DMS53 treated with DMSO at 0.1 percent for 48 hours (cell line): ENCODE measurements around the gene TMSB4X.
"Not testable (repeated sequence)": the region's sequence is repeated elsewhere in the genome, so short reads cannot be mapped to it uniquely, and the experiment has no call there.

Source experiments
- DNase-seq: peaks from one replicate; lab custom pipeline; 2025; ENCODE audit not compliant: unreplicated experiment; lab: John Stamatoyannopoulos, UW

Gene TMSB4X

DNA sequence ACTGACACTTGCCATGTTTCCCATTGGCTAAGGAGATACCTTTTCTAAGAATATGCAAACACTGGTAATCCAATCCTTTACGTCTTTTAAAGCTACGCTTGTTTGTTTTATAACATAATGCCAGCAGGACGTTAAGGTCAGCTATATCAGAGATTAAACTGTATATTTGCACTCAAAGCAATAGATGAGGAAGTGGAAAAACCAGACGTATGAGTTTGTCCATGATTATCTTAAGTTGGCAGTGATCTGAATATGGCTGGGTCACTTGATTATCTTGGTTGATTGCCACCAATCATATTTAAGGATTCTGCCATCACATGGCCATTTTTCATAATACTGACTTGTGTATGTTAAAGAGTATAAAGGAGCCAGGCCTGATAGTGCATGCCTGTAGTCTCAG lies 19.4 kb downstream of the TMSB4X start:
- DNase-seq: peak; percentile 58

- no peak for DNase-seq
Observed at GRCh38 chrX:12996934-12997435, 22.1 kb downstream of the TMSB4X start.

DNA sequence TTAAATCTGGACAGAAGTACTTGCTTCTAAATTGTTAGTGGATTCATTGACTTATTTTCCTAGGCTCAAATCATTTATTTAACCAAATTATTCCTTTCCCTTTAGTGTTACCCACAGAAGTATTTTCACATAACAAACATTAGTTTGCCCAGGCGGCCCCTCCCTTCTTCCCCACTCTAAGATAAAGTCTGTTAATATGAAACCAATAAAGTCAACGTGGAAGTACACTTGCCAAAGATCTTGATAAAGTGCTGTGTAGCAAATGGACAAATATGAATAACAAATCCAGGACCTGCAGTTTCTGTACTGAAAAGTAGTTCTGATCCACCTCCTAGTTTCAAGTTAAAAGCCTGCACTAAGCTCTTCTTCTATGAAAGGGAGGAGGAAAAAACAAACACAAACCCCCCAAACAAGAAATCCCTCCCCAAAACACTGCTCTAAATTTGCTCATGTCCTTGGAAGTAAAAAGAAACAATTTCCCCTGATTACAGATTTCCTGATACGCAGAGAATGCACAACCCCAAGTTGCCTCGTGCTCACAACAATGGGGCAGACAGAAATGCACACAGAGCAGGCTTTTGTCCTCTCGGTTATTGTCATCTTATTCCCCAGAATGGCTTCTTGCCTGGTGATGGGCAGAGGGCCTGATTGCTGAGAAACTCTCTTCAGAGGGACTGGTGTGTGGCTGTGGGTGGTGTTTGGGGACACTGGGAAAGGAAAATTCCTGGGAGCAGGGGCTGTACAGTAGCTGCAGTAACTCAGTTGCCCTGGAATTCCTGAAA lies 23.2 kb downstream of the TMSB4X start:
- DNase-seq: no peak

- no peak for DNase-seq
Observed at GRCh38 chrX:12999422-12999821, 24.5 kb downstream of the TMSB4X start.

GRCh38 chrX:13000301-13000811 lies 25.4 kb downstream of the TMSB4X start:
- DNase-seq: no peak

- DNase-seq: no peak
Observed at GRCh38 chrX:13001097-13001496, 26.2 kb downstream of the TMSB4X start.

GRCh38 chrX:13001961-13002671 lies 27.2 kb downstream of the TMSB4X start:
- peak; percentile 10 for DNase-seq

DNA sequence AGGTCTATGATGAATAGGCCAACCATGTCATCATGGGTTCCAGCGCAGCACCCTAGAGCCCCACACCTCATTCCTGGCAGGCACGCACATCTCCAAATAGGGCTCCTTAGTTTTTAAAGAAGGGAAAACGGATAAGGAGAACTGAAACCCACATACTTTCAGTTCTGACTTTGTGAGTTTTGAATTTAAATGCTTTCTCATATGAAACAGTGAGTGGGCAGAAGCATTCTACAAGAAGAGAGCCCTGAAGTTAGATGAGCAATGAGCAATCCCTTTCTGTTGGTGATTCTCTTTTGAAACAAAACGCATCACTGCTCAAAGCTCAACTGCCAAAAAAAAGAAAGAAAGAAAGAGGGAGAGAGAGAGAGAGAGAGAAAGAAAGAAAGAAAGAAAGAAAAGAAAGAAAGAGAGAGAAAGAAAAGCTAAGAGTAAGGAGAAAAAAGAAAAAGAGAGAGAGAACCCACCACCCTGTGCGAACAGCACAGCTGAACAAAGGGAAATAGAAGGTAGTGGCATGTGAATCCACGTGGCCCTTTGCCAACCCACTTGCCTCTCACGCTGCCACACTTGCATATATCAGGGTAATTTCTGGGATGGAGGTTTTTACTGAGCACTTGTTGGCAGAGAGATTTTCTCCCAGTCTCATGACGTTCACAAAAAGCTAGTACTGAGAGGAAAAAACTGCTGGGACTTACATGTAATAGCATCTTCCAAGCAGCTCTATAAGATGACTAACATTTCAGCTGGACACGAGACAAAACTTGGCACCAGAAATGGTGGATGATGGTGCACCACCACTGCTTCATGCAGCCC lies 31.0 kb downstream of the TMSB4X start:
- no peak for DNase-seq

DNA sequence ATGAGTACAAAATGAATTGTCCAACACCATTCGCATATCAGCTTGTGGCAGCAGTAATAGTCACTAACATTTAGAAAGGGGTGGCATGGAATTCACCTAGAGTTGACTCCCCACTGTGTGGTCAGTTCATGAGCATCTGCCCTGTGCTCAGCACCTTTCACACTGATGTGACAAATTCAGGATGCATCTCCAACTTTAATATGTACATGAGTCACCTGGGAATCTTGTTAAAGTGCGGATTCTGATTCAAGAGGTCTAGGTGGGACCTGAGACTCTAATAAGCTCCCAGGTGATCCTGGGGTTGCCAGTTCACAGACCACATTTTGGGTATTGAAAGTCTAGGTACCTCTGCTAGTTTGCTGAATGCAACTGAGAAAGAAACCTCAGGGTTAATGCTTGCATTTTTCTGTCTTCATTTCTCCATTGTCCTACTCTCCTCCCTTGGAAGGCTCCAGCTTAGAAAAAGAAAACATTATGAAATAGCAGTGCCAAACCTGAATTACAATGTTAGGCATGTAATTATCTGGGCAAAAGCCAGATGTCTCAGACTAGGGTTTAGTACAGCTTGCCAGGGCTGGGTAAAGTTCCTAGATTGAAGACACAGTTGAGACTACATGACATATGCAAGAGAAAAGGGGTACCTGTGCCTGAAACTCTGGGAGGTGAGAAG lies 32.7 kb downstream of the TMSB4X start:
- no peak for DNase-seq

- DNase-seq: no peak
Observed at GRCh38 chrX:13008189-13008533, 33.3 kb downstream of the TMSB4X start.

DNA sequence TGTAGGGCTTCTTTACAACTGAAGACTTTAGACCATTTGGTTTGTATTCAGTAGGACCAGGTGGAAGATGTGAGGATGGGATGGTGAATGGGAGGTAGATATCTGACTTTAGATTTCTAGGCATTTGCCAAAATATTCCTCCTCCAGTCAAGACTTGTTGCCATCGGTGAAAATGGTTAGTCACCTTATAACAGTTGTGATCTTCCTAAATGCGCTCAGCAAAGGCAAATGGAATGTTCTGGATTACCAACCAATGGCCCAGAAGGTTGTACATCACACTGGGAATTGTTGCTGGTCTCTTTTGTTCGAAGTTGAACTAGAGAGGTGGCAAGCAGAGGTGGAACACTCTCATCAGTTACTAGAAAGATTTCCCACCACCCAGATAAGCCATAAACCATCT lies 33.9 kb downstream of the TMSB4X start:
- DNase-seq: no peak

- DNase-seq: no peak
Observed at GRCh38 chrX:13009273-13009672, 34.4 kb downstream of the TMSB4X start.

- no peak for DNase-seq
Observed at GRCh38 chrX:13009844-13010243, 34.9 kb downstream of the TMSB4X start.

GRCh38 chrX:13010546-13010945 lies 35.6 kb downstream of the TMSB4X start:
- no peak for DNase-seq

GRCh38 chrX:13013363-13014110 lies 38.6 kb downstream of the TMSB4X start:
- DNase-seq: no peak

DNA sequence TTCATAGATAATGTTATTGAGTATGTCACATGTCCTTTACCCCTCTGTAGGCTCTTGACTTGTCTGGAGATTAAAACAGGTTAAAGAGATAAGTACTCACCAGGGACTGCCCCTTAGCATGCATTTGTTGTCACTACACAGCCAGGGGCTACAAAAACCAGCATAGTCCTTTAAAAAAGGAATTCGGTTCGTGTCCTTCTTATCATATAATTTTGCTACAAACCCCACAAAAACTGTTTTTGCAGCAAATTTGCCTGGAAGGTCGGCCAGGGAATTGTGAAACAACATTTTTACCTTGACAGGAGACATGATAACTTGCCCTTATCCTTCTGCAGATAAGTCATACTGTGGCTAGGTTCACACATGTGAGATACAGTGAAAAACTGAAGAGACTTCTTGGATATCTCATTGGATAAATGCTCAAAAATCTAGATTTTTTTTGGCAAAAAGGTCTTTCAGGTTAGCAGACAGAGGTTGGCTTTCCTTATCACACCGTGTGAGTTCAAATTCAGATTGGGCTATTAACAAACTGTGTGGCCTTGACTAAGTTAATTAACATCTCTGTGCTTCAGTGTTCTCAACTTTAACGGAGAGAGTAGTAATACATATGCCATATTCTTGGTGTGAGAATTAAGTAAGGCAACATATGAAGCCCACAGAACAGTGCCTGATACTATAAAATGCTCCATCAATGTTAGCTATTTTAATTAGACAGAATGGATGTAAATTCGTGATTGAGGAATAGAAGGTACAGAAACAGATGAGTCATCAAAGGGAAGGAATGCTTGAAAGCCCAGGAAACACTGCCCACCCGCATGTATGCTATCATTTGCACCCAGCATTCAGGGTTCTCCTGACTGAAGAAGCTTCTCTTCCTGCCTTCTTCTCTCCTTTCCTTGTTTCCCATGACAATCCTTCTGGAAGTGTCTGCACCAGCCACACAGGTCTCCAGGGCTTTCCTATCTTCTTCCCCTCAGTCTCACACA lies 39.5 kb downstream of the TMSB4X start:
- no peak for DNase-seq

DNA sequence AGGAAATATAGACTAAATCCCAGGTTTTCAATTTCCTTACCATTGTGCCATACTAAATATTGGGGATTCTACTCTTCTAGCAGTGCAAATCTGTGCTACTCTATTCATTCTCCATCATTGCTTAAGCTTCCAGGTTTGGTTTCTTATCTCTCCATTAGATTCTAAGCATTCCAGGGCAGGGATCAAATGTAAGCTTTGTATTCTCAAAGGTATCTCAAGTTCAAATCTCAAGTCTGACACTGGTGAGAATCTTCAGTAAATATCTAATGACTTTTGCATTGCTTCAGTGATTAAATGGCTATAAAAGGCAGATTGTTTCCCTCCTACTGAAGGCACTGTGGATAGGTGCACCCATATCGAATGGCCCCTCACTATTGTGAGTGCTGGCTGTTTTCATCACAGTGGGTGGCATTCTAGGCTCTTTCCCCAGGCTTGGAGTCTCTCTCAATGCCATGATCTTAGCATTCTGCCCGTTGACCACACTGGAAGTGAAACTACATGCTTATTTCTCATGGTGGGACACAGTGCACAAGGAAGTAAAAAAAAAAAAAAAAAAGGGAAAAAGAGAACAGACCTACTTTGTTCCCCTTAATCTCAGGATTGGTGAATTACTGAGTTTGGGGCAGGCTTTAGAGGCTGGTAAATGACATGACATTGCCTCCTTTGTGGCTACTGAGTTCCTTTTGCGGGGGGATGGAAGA lies 40.8 kb downstream of the TMSB4X start:
- DNase-seq: no peak

- not testable (repeated sequence) for DNase-seq
Observed at GRCh38 chrX:13016731-13017130, 41.8 kb downstream of the TMSB4X start.
